HG02981 (cell line): ENCODE data around the gene KCP.

Experiments used
- ATAC-seq: cut with Tn5 transposase; IDR thresholded peaks from one replicate; pipeline ENCODE4 v1.9.1; 2021; ENCODE audit warnings: mild to moderate bottlenecking, moderate library complexity; ENCODE audit not compliant: unreplicated experiment

The KCP gene

DNA sequence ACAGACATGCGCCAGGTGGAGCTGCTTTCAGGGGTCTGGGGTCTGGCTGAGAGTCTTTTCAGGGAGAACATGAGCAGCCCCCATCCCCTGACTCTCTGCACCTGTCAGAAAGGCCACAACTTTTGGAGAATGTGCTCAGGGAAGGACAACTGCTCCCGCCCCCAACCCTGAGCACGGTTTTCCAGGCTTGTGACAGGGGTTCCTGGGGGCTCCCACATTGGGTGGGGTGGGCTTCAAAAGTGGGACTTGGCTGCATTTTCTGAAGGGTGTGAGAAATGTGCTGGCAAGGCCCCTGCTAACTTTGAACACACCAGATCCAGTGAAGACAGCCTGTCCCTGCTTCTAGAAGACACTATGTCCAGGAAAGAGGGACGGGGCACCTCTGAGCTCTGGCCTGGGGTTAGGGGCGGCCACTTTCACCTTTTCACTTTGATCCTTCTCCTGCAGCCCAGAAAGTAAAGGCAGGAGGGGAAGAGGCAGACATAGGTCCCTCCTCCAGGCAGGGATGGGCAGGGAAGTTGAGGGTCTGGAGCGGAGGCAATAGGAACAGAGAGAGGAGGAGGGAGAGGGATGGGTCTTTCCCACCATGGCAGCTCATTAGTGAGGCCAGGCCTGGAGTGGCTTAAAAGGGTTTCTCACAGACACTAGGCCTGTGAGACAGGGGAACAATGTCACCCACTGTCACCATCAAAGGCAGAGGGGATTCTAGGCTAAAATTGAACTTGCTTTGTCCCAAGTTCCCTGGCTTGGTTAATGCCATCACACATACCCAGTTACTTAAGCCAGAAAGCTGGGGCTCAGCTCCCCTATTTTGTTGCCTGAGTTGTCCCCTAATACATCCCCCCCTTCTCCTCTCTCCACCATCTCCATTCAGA lies 1.5 kb downstream of the KCP start:
- ATAC-seq: no peak

- ATAC-seq: no peak
Measured at GRCh38 chr7:128906766-128907559, 3.5 kb downstream of the KCP start.

GRCh38 chr7:128906001-128906765 lies 4.3 kb downstream of the KCP start:
- ATAC-seq: no peak

DNA sequence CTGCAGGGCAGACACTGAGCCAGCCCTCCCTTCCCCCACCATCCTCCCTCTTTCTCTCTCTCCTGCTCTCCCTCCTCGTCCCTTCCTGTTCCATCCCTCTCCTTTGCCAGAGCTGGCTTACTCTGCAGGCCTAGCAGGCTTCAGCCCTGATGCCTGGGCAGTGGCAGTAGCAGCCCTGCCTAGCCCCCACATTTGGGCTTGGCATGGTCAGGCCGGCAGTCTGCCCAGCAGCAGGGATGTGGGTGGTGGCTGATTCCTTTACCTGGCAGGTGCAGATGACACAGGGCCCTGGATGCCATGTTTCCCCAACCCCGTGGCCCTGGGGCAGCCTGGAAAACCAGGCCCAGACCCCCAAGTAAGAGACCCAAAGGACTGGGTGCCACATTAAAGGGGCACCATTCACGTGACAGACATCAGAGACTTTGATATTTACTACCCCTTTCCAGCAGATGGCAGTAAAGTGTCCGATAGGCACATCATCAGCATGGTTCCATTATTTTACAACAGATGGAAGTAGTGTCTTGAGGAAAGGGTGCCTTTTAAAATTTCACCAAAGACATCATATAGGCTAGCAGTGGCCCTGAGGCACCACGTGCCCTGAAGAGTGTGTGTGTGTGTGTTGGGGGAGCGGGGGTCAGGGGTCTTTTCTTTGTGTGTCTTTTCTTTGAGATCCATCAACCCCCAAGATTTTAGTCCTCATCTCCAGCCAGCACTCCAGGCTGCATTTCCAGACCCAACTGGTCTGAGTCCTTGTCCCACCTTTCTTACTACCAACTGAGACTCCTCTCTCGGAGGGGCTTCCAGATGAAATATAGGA lies 5.9 kb downstream of the KCP start:
- peak; percentile 57 for ATAC-seq

DNA sequence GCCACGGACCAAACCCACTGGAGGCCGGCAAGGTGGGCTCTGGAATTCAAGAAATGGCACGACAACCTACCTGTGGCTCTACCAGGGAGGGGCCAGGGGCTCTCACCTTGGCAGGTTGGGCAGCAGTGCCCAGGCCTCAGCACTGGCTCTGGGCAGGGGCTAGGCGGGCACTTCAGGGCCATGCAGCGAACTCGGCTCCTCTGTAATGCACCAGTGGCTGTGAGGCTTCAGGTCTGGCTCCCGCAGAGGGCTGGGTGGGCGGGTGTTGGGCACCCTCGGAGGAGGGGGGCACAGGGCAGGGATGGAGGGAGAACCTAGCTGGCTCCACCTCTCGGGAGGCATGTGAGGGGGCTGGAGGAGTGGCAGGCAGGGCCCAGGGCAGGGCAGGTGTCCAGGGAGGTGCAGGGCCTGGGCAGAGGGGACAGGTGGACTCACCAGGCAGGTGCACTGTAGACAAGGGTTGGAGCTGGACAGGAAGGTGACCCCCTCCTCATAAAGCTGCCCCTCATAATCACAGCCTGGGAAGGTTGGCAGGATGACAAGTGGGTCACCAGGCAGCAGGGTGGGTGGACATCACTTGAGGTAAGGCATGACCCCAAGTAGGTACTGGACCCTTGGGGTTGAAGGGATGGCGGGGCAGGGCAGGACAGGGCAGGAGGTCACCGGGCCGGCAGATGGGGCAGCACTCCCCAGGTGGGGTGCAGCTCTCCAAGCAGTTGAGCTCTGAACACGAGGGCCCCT lies 6.7 kb downstream of the KCP start:
- ATAC-seq: no peak

DNA sequence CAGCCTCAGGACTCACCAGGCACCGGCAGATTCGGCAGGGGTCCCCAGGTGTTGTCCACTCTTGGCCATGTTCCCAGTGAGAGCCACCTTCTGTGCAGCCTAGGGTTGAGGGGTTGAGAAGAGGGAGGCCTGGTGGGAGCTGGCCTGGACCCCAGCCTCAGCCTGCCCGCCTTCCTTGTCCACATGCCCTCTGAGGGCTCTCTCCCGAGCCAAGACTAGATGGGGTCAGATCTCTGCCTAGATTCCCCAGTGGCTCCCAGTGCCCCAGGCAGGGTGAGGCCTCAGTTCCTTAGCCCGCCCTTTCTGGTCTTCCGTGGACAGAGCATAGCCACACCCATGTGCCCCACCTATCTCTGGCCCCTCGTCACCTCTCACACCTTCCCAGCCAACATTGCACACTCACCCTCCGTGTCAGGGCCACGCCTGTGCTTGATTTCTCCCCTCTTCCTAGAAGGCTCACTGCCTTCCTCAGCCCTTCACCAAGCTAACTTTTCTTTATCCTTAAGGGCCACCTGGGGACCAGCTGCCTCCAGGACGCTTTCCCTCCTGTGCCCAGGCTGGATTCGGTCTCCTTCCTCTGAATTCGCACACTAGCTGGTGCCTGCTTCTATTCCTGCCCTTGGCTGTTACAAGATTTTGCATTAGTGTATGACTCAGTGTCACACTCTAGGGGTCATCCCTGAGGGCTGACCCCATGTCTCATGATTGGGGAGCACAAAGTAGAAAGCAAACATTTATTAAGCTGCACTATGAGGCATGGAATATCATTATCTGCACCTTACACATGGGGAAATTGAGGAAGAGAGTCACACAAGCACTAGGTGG lies 7.5 kb downstream of the KCP start:
- no peak for ATAC-seq

DNA sequence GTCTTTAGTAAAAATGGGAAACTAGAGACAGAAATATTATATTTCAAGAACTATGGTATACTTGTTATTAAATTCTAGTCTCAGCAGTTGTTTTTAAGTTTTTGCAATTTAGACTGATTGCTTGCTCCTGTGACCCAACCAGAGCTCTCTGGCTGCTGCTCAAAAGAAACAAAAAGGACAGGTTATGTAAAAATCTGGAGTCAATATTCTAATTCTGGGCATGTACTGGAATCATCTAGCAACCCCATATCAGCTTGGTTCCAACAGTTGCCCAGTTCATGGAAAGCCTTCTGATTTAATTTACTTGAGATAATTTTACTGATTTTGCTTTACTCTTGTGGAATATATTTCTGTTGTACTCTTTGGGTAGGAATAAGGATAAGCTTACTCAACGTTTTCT lies 10.3 kb downstream of the KCP start:
- ATAC-seq: no peak

GRCh38 chr7:128899392-128899791 lies 11.1 kb downstream of the KCP start:
- ATAC-seq: no peak

DNA sequence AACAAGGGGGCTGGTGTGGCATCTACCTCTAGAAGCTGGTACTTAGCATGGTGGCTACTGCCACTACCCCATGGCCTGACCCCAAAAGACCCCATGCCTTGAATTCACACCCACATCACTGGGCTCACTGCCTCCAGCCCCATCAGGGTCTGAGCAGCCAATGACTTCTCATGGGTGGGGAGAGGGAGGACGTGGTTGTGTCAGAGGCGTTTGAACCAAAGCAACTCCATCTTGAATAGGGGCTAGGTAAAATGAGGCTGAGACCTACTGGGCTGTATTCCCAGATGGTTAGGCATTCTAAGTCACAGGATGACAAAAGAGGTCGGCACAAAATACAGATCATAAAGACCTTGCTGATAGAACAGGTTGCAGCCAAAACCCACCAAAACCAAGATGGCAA lies 15.2 kb downstream of the KCP start:
- ATAC-seq: no peak

DNA sequence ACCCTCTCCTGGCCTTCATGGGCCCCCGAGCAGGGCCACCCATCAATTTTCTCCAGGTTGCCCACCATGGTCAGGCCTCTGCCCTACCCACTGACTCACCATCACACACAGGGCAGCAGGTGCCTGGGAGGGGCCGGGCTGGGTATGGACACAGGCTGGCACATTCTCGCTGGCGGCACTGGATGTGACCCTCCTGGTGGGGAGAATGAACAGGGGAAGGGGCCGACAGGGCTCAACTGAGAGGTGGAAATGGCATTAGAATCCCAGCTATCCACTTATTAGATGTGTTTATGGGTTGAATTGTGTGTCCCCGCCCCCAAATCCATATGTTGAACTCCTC lies 16.4 kb downstream of the KCP start:
- no peak for ATAC-seq

DNA sequence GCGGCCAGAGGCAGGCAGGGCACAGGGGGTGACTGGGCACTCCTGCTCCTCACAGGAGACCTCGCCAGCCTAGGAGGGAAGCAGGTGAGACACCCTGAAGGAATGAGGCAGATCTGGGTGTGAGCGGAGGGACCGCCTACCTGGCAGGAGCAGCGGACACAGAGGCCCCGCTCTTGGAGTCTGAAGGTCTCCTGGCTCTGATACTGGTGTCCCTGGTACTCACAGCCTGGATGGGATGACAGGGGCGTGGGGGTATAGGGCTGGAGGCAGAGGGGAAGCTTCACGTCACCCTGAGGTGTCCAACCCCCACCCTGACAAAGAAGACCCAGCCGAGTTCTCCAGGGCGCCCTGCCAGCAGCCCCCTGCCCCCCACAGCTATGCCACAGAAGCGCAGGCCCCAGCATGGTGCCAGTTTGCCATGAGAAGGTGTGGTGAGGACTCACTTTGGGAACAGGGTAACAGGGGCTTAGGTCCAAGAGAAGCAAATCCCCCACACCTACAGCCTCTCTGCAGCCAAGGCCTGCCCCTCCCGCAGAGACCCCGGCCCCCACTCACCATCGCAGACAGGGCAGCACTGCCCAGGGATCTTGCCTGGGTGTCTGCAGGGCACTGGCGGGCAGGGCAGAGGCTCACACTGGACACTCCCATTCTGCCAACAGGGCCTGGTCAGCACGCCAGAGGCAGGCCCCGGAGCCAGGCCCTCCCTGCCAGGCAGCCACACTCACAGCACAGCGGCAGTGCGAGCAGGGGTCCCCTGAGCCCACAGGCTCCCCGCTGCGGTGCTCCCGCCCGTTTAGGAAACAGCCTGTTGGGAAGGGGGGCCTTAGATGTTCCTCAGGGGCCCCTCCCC lies 17.0 kb downstream of the KCP start:
- no peak for ATAC-seq

DNA sequence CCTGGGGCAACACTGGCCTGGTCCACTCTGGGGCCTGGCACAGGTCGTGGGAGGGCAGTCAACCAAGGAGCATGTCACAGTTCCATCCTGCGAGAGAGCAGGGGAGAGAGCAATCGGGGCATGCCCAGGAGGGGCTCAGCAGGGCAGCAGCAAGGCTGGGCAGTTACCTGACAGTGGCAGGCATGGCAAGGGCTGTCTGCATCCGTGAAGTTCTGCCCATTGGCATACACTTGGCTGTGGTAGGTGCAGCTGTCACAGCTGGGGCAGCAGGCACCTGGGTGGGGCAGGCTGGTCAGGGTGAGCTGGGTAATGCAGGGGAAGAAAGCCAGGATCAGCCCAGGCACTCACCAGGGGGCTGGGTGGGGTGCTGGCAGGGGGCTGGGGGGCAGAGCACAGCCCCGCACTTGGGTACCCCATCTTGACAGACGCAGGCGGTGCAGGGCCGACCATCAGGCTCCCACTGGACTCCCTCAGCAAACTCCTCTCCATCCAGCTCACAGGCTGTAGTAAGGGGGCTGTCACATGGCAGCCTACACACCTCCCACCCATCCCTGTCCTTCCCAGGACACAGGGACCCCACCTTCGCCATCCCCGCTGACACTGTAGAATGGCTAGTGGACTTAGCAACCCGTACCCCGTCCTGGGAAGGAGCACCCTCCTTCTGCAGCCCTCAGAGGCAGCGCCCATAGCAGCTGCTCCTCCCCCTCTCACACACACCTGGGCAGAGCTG lies 17.8 kb downstream of the KCP start:
- no peak for ATAC-seq

DNA sequence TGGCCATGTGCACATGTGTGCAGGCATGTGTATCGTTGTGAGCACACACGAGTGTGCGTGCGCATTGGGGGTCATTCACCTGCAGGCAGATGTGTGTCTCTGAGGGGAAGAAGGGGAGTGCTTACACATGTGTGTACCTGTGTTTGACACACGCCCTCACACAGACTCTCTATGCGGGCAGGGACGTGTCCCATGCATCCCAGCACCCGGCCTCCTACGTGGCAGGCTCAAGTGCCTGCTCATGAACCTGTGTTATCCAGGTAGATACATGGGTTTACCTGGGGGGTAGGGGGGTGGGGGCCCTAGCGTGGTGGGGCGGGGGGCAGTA lies 18.6 kb downstream of the KCP start:
- ATAC-seq: no peak

GRCh38 chr7:128891110-128891941 lies 19.2 kb downstream of the KCP start:
- no peak for ATAC-seq

GRCh38 chr7:128890306-128891109 lies 20.0 kb downstream of the KCP start:
- ATAC-seq: no peak

- ATAC-seq: no peak
Measured at GRCh38 chr7:128889121-128889520, 21.4 kb downstream of the KCP start.
